Hepatocyte (in vitro differentiated cells): Measurements from ENCODE around the gene PLPP6. TPM values are rescaled to one million over a fixed set of nuclear protein-coding genes. Genes with fewer than 3 reads are reported as not detected.

Source experiments
- DNase-seq: peaks from one replicate; pipeline ENCODE4 v3.0.0-alpha.2; 2016; ENCODE audit warnings: low spot score
- H2AFZ ChIP-seq: fragments of 200-600 bp; sonication (generic); 2 replicates; pipeline ENCODE4 v1.6.0; 2016; ENCODE audit warnings: antibody characterized with exemption, mild to moderate bottlenecking
- H3K27ac ChIP-seq: fragments of 200-600 bp; sonication (generic); 2 replicates; pipeline ENCODE4 v1.5.1; 2016; ENCODE audit warnings: mild to moderate bottlenecking
- H3K27me3 ChIP-seq: fragments of 200-600 bp; sonication (generic); 2 replicates; pipeline ENCODE4 v1.6.1; 2016
- H3K36me3 ChIP-seq: fragments of 200-600 bp; sonication (generic); replicated peaks from 2 replicates; pipeline ENCODE4 v1.5.1; 2016; ENCODE audit warnings: low read depth; ENCODE audit not compliant: insufficient read depth
- H3K4me1 ChIP-seq: fragments of 200-600 bp; sonication (generic); 2 replicates; pipeline ENCODE4 v1.5.1; 2016; ENCODE audit warnings: mild to moderate bottlenecking, moderate library complexity; ENCODE audit not compliant: insufficient read depth
- H3K4me2 ChIP-seq: fragments of 200-600 bp; sonication (generic); 2 replicates; pipeline ENCODE4 v1.6.0; 2016
- H3K4me3 ChIP-seq: fragments of 200-600 bp; sonication (generic); 2 replicates; pipeline ENCODE4 v1.5.1; 2016; ENCODE audit warnings: mild to moderate bottlenecking
- H3K79me2 ChIP-seq: fragments of 200-600 bp; sonication (generic); 2 replicates; pipeline ENCODE4 v1.6.0; 2017; ENCODE audit warnings: mild to moderate bottlenecking
- H3K9me2 ChIP-seq: fragments of 200-600 bp; sonication (generic); replicated peaks from 2 replicates; pipeline ENCODE4 v1.6.0; 2017; ENCODE audit warnings: mild to moderate bottlenecking; ENCODE audit not compliant: insufficient read depth
- H3K9me3 ChIP-seq: fragments of 200-600 bp; sonication (generic); 2 replicates; pipeline ENCODE4 v1.5.1; 2016; ENCODE audit warnings: low read depth, mild to moderate bottlenecking
- H4K20me1 ChIP-seq: fragments of 200-600 bp; sonication (generic); 2 replicates; pipeline ENCODE4 v1.6.0; 2016; ENCODE audit warnings: mild to moderate bottlenecking; ENCODE audit not compliant: insufficient read depth, poor library complexity, severe bottlenecking
- EZH2 ChIP-seq: fragments of 200-600 bp; sonication (generic); IDR thresholded peaks from 2 replicates; pipeline ENCODE4 v1.6.1; 2016; ENCODE audit warnings: antibody characterized with exemption, mild to moderate bottlenecking, borderline replicate concordance
- EZH2phosphoT487 ChIP-seq: fragments of 200-600 bp; sonication (generic); IDR thresholded peaks from one replicate; pipeline ENCODE4 v1.6.1; 2018; ENCODE audit warnings: antibody characterized with exemption, mild to moderate bottlenecking, low read depth, moderate library complexity; ENCODE audit not compliant: unreplicated experiment, severe bottlenecking
- WGBS: methylation state at CpG from one replicate; pipeline ENCODE4 v1.1.6; 2016; ENCODE audit warnings: low lambda C conversion rate; ENCODE audit errors: missing lambda C conversion rate; 5-methylcytosine and 5-hydroxymethylcytosine counted together
- polyA plus RNA-seq: library from polyadenylated mRNA; unstranded; fragments of >200 nt; fragmentation: Nextera tagmentation; extraction: Ambion mirVana; gene quantifications from 2 replicates; pipeline ENCODE4 v1.2.1, GENCODE V29; 2016
- total RNA-seq: library from RNA; depleted of rRNA; stranded (reverse); fragments of >200 nt; gene quantifications from 2 replicates; pipeline ENCODE4 v1.2.3, GENCODE V29; 2014
- TF ChIP-seq, protein P1 (sequence below): fragments of 200-600 bp; sonication (generic); IDR thresholded peaks from 2 replicates; pipeline ENCODE4 v1.5.1; 2016; ENCODE audit warnings: antibody characterized with exemption, mild to moderate bottlenecking; ENCODE audit not compliant: poor library complexity

The PLPP6 gene
- total and polyA plus RNA-seq, 2 experiments from 2014 or later, result 19.6 to 32.1 TPM

DNA sequence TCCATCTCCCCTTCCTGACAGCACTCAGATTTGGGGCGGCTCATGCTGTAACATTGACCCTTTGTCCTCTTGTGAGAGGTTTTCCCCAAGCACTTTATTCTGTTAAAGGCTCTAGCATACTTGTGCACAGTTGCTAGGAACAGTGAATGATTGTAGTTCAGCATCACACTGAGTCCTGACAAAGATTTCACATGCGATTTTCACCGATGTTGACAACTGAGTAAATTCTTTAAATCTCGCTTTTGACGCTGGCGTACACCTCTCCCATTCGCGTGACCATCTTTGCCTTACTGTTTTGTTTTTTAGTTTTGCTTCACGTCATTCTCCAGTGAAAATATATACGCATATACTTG lies 18.1 kb downstream of the PLPP6 start:
- H3K79me2 ChIP-seq, result peaks cover 50% of the 10 kb centered on the region

DNA sequence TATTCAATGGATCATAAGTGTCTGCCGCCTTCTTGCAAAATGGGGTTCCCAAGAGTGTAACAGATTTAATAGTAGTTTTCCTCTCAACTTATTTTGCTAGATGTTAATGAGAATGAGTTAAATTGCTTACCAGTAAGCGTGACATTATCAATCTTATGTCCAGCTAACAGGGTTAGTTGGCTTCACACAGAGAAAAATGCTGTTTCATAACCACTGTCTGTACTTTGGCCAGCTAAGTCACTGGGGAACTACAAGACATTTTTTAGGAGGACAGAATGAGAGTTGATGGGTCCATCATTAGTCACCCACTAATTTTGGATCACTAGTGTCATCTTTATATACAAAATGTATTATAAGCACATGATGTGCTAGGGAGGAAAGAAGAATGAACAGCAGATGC lies 18.7 kb downstream of the PLPP6 start:
- H3K4me1 ChIP-seq, result peaks cover 22% of the 10 kb centered on the region
- H3K79me2 ChIP-seq, result peaks cover 56% of the 10 kb centered on the region
- H3K36me3 ChIP-seq, result no peaks in the 10 kb centered on the region
- TF ChIP-seq EZH2 (no peak), EZH2phosphoT487 (no peak)
- TF ChIP-seq, protein P1, sequence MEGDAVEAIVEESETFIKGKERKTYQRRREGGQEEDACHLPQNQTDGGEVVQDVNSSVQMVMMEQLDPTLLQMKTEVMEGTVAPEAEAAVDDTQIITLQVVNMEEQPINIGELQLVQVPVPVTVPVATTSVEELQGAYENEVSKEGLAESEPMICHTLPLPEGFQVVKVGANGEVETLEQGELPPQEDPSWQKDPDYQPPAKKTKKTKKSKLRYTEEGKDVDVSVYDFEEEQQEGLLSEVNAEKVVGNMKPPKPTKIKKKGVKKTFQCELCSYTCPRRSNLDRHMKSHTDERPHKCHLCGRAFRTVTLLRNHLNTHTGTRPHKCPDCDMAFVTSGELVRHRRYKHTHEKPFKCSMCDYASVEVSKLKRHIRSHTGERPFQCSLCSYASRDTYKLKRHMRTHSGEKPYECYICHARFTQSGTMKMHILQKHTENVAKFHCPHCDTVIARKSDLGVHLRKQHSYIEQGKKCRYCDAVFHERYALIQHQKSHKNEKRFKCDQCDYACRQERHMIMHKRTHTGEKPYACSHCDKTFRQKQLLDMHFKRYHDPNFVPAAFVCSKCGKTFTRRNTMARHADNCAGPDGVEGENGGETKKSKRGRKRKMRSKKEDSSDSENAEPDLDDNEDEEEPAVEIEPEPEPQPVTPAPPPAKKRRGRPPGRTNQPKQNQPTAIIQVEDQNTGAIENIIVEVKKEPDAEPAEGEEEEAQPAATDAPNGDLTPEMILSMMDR, result no peak
- H3K27me3 ChIP-seq, result no peaks in the 10 kb centered on the region
- H3K27ac ChIP-seq, result peak overlapping the region; percentile 98
- no peak for DNase-seq
- no peak overlapping the region for H2AFZ ChIP-seq
- WGBS, result 50% methylated on average over 2 of the region's 2 CpGs
- peak overlapping the region; percentile 85 for H3K4me2 ChIP-seq
- no peaks in the 10 kb centered on the region for H3K9me3 ChIP-seq
- no peaks in the 10 kb centered on the region for H4K20me1 ChIP-seq
- peak overlapping the region; percentile 62 for H3K4me3 ChIP-seq
- no peaks in the 10 kb centered on the region for H3K9me2 ChIP-seq

More for the DNA sequence above, 18.1 kb downstream of the PLPP6 start:
- Histone ChIP-seq H3K36me3 (no peaks in the 10 kb centered on the region), H3K4me3 (peak overlapping the region; percentile 62), H3K9me3 (no peaks in the 10 kb centered on the region), H3K27ac (peak overlapping the region; percentile 98), H3K4me1 (peaks cover 22% of the 10 kb centered on the region), H3K27me3 (no peaks in the 10 kb centered on the region), H4K20me1 (no peaks in the 10 kb centered on the region), H3K9me2 (no peaks in the 10 kb centered on the region), H3K4me2 (peak overlapping the region; percentile 85), H2AFZ (peak overlapping the region; percentile 27)
- TF ChIP-seq, protein P1, result no peak
- TF ChIP-seq EZH2phosphoT487 (no peak), EZH2 (no peak)
- WGBS, result 1% methylated on average over 10 of the region's 10 CpGs
- DNase-seq, result peak; percentile 16

DNA sequence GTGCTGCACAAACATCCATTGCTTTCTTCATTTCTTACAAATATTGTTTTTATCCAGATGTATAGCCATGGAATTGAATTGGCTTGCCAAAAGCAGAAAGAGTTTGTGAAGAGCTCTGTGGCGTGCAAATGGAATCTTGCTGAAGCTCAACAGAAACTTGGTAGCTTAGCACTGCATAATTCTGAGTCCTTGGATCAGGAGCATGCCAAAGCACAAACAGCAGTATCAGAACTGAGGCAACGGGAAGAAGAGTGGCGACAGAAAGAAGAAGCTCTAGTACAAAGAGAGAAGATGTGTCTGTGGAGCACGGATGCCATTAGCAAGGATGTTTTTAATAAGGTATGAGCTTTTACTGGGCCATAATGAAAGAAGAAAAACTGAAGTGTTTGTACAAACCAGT lies 22.7 kb downstream of the PLPP6 start:
- Histone ChIP-seq H3K4me1 (peaks cover 9% of the 10 kb centered on the region), H3K36me3 (no peaks in the 10 kb centered on the region), H3K79me2 (peaks cover 70% of the 10 kb centered on the region), H3K27me3 (no peaks in the 10 kb centered on the region), H4K20me1 (no peaks in the 10 kb centered on the region), H3K27ac (no peak overlapping the region), H3K9me3 (no peaks in the 10 kb centered on the region), H3K4me3 (no peak overlapping the region), H3K4me2 (no peak overlapping the region), H2AFZ (no peak overlapping the region), H3K9me2 (no peaks in the 10 kb centered on the region)
- WGBS, result 84% methylated on average over 4 of the region's 4 CpGs
- TF ChIP-seq EZH2, result no peak
- no peak for TF ChIP-seq EZH2phosphoT487
- TF ChIP-seq, protein P1, result no peak
- DNase-seq, result no peak

DNA sequence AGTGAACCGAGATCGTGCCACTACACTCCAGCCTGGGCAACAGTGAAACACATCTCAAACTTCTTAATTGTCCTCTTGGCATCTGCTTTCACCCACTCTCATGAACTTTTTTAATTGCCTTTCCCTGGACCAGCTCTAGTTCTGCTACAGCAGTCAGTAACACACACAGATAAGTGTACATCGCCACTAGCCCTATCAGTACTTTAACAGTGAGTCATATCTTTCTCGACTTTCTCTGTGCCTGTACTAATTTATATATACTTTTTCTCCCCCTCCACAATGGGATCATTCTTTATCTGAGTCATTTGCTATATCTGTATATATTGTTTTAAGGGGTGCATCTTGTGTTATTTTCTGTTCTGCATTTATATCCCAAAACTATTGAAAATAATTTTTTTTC lies 24.0 kb downstream of the PLPP6 start:
- Histone ChIP-seq H2AFZ (no peak overlapping the region), H3K4me2 (no peak overlapping the region), H3K27me3 (no peaks in the 10 kb centered on the region), H3K4me3 (no peak overlapping the region), H3K36me3 (no peaks in the 10 kb centered on the region), H3K27ac (no peak overlapping the region), H4K20me1 (no peaks in the 10 kb centered on the region), H3K4me1 (peaks cover 3% of the 10 kb centered on the region), H3K9me3 (no peaks in the 10 kb centered on the region), H3K9me2 (no peaks in the 10 kb centered on the region), H3K79me2 (peaks cover 58% of the 10 kb centered on the region)
- no peak for DNase-seq
- TF ChIP-seq EZH2phosphoT487 (no peak), EZH2 (no peak)
- TF ChIP-seq, protein P1, result no peak
- WGBS, result 79% methylated on average over 4 of the region's 4 CpGs
